ENCODE data around the gene CDC25B.

DNA sequence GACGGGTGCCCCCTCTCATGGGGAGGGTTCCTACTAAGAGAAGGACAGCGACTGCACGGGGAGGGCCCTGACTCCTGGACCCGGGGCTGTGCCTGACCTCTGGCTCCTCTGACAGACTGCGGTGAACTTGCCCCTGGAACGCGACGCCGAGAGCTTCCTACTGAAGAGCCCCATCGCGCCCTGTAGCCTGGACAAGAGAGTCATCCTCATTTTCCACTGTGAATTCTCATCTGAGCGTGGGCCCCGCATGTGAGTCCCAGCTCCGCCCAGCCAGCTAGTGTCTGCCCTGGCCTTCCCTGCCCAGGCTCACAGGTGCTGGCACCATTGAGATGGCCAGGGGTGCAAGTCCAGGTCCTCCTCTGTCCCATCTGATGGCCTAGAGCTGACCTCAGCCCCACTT lies 7.2 kb downstream of the CDC25B start:
- TF ChIP-seq, protein P1, sequence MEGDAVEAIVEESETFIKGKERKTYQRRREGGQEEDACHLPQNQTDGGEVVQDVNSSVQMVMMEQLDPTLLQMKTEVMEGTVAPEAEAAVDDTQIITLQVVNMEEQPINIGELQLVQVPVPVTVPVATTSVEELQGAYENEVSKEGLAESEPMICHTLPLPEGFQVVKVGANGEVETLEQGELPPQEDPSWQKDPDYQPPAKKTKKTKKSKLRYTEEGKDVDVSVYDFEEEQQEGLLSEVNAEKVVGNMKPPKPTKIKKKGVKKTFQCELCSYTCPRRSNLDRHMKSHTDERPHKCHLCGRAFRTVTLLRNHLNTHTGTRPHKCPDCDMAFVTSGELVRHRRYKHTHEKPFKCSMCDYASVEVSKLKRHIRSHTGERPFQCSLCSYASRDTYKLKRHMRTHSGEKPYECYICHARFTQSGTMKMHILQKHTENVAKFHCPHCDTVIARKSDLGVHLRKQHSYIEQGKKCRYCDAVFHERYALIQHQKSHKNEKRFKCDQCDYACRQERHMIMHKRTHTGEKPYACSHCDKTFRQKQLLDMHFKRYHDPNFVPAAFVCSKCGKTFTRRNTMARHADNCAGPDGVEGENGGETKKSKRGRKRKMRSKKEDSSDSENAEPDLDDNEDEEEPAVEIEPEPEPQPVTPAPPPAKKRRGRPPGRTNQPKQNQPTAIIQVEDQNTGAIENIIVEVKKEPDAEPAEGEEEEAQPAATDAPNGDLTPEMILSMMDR (IDR thresholded peaks at IDR 0.05) = no peak
- no peak for TF ChIP-seq POLR2A (IDR thresholded peaks at IDR 0.05)

Data from gastroesophageal sphincter (tissue), 3 donors.